ENCODE measurements around the gene PFKL. TPM values are rescaled to one million over a fixed set of nuclear protein-coding genes. Genes with fewer than 3 reads are reported as not detected.

The PFKL gene
- total and polyA plus RNA-seq, 2 of the 8 experiments (the other 6 are each of a cell fraction or from before 2014, with no cell fraction given), result 80.2 to 82.3 TPM

DNA sequence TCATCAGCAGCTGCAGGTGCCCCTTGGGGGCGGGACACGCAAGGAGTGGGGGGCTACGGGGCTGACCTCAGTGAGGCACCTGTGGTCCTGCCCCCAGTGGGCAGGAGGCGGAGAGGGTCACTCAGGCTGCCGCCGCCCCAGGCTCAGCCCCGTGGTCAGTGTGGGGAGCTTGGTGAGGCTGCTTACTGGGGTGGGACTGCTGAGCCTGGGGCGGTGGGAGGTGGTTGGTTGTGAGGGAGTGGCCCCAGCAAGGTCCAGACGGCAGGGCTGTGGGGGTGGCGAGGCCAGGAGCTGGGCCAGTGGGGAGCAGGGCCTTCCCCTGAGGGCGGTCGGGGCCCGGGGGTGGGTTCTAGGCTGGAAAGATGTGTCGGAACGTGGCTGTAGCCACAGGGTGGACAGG, 14.3 kb downstream of the PFKL start:
- no peak overlapping the region for H3K18ac ChIP-seq (ENCODE audit: extremely low read depth, low read length)
- no peak overlapping the region for H2BK20ac ChIP-seq (ENCODE audit: low read length)
- TF ChIP-seq SRF (IDR thresholded peaks at IDR 0.05; ENCODE audit: low read depth, low read length), result no peak
- no peak for TF ChIP-seq TAF7 (optimal IDR thresholded peaks at IDR 0.05; ENCODE audit: borderline replicate concordance, low read depth, low read length)
- TF ChIP-seq RXRA (IDR thresholded peaks at IDR 0.05; ENCODE audit: insufficient read depth, low read depth, low read length), result no peak
- H3K23ac ChIP-seq (ENCODE audit: insufficient read length), result no peak overlapping the region
- peaks cover 0 to 27% (median 11%) of the 10 kb centered on the region in 4 experiments; a peak in 6 of 8 replicates for H3K36me3 ChIP-seq (ENCODE audit: control insufficient read depth in 2 of 4, insufficient read depth in 4 of 4, low read length in 3 of 4)
- no peaks in the 10 kb centered on the region; the same call in 1 of the 2 replicates for H3K79me1 ChIP-seq (ENCODE audit: low read depth, low read length)
- H2AK5ac ChIP-seq (ENCODE audit: low read depth, low read length), result no peak overlapping the region
- no peaks in the 10 kb centered on the region for H3K23me2 ChIP-seq (ENCODE audit: low read depth, low read length)
- no peak overlapping the region for H2BK12ac ChIP-seq (ENCODE audit: low read depth, low read length)
- no peaks in the 10 kb centered on the region for H3K27me3 ChIP-seq (replicated peaks in 1 of 4; ENCODE audit: control insufficient read depth in 3 of 4, extremely low read depth in 1 of 4, insufficient read depth in 3 of 4, low read length in 3 of 4)
- H3K4ac ChIP-seq (replicated peaks; ENCODE audit: insufficient read length, low read depth, low read length), result no peak overlapping the region
- H3K4me3 ChIP-seq (ENCODE audit: extremely low read depth in 1 of 4, insufficient read depth in 2 of 4, low read depth in 3 of 4, low read length in 4 of 4), result no peak overlapping the region
- no peak overlapping the region for H3K14ac ChIP-seq (ENCODE audit: insufficient read length)
- H3K4me1 ChIP-seq (replicated peaks in 1 of 4; ENCODE audit: control insufficient read depth in 3 of 4, insufficient read depth in 4 of 4, low read length in 3 of 4), result no peaks in the 10 kb centered on the region
- no peak overlapping the region for H2BK5ac ChIP-seq (ENCODE audit: low read depth, low read length)
- peaks cover 0 to 14% of the 10 kb centered on the region in 2 experiments for H4K20me1 ChIP-seq (replicated peaks in 1 of 2; ENCODE audit: control insufficient read depth in 1 of 2, insufficient read depth in 2 of 2, low read length in 2 of 2)
- no peak overlapping the region for H4K5ac ChIP-seq (ENCODE audit: insufficient read length, low read depth, low read length)
- no peak overlapping the region for H3K27ac ChIP-seq (ENCODE audit: low read depth, low read length)
- H3K9me3 ChIP-seq (ENCODE audit: insufficient read depth in 2 of 2, low read depth in 1 of 2, low read length in 1 of 2), result no peaks in the 10 kb centered on the region
- 94% methylated on average over 6 of the region's 15 CpGs; no CpG with 5 or more reads in 1 of the 2 experiments for WGBS, 2 experiments (ENCODE audit: extremely low coverage in 1 of 2, insufficient coverage in 1 of 2, insufficient read length in 1 of 2, insufficient replicate concordance in 2 of 2, low coverage in 1 of 2, low lambda C conversion rate in 2 of 2, missing lambda C conversion rate in 1 of 2)
- DNase-seq (ENCODE audit: low read depth in 1 of 2, low spot score in 2 of 2) (no peak), FAIRE-seq (no peak)
- no peak overlapping the region for H3K4me2 ChIP-seq (ENCODE audit: insufficient read depth in 1 of 2, low read depth in 2 of 2, low read length in 2 of 2)
- POLR2A ChIA-PET (ENCODE audit: partially characterized antibody), result interaction anchor here (1.9 kb wide), 1 partner anchor 14 kb away, joined by 4 read pairs; no protein-coding TSS in a partner anchor
- no peak overlapping the region for H2BK120ac ChIP-seq (replicated peaks; ENCODE audit: low read depth, low read length)
- no peak overlapping the region for H3K56ac ChIP-seq (replicated peaks; ENCODE audit: insufficient read length, low read depth, low read length)
- H2BK15ac ChIP-seq (ENCODE audit: low read length), result no peak overlapping the region
- H4K91ac ChIP-seq (replicated peaks; ENCODE audit: insufficient read length, low read length), result no peak overlapping the region
- H2AFZ ChIP-seq (ENCODE audit: low read length), result no peak overlapping the region
- H3K9ac ChIP-seq (replicated peaks in 1 of 4; ENCODE audit: extremely low read depth in 1 of 4, low read depth in 3 of 4, low read length in 3 of 4), result no peak overlapping the region
- H4K8ac ChIP-seq (ENCODE audit: extremely low read depth, insufficient read depth, low read length), result no peak overlapping the region
- no peaks in the 10 kb centered on the region for H3K79me2 ChIP-seq (ENCODE audit: control insufficient read depth in 1 of 2, insufficient read depth in 2 of 2, low read length in 2 of 2)
- CTCF ChIA-PET (ENCODE audit: partially characterized antibody), result interaction anchor here (1.0 kb wide), 1 partner anchor 10 kb away, joined by 3 read pairs; no protein-coding TSS in a partner anchor

Data from H1 (cell line).